Astrocyte of the hippocampus (primary cell): Measurements from ENCODE around the gene ADARB2.

Source experiments
- DNase-seq: peaks from one replicate; pipeline ENCODE4 v3.0.0; 2011; ENCODE audit warnings: low read depth, low spot score

Gene ADARB2

GRCh38 chr10:1663226-1663625 lies 74.1 kb downstream of the ADARB2 start:
- no peak for DNase-seq

- no peak for DNase-seq
Measured at GRCh38 chr10:1662438-1663025, 74.8 kb downstream of the ADARB2 start.

GRCh38 chr10:1661859-1662437 lies 75.4 kb downstream of the ADARB2 start:
- no peak for DNase-seq

- DNase-seq: no peak
Measured at GRCh38 chr10:1661416-1661815, 75.9 kb downstream of the ADARB2 start.

GRCh38 chr10:1660815-1661214 lies 76.5 kb downstream of the ADARB2 start:
- DNase-seq: no peak

- DNase-seq: no peak
Measured at GRCh38 chr10:1660386-1660785, 76.9 kb downstream of the ADARB2 start.

GRCh38 chr10:1659221-1659791 lies 78.0 kb downstream of the ADARB2 start:
- DNase-seq: no peak

- no peak for DNase-seq
Measured at GRCh38 chr10:1658658-1659057, 78.7 kb downstream of the ADARB2 start.

- no peak for DNase-seq
Measured at GRCh38 chr10:1657479-1657878, 79.8 kb downstream of the ADARB2 start.

GRCh38 chr10:1655367-1655766 lies 82.0 kb downstream of the ADARB2 start:
- DNase-seq: no peak

GRCh38 chr10:1654811-1655356 lies 82.4 kb downstream of the ADARB2 start:
- no peak for DNase-seq

- DNase-seq: no peak
Measured at GRCh38 chr10:1654247-1654646, 83.1 kb downstream of the ADARB2 start.

- no peak for DNase-seq
Measured at GRCh38 chr10:1653321-1653720, 84.0 kb downstream of the ADARB2 start.

GRCh38 chr10:1652151-1652550 lies 85.2 kb downstream of the ADARB2 start:
- no peak for DNase-seq

- no peak for DNase-seq
Measured at GRCh38 chr10:1651270-1651966, 85.9 kb downstream of the ADARB2 start.

GRCh38 chr10:1650542-1651269 lies 86.6 kb downstream of the ADARB2 start:
- DNase-seq: no peak

- DNase-seq: no peak
Measured at GRCh38 chr10:1648648-1649047, 88.7 kb downstream of the ADARB2 start.

- no peak for DNase-seq
Measured at GRCh38 chr10:1646332-1646731, 91.0 kb downstream of the ADARB2 start.

GRCh38 chr10:1645896-1646295 lies 91.4 kb downstream of the ADARB2 start:
- no peak for DNase-seq

- no peak for DNase-seq
Measured at GRCh38 chr10:1644191-1644711, 93.1 kb downstream of the ADARB2 start.

GRCh38 chr10:1643908-1644179 lies 93.5 kb downstream of the ADARB2 start:
- no peak for DNase-seq
